HT-29 (cell line): ENCODE results near the gene PXDC1. TPM values are rescaled to one million over a fixed set of nuclear protein-coding genes. Genes with fewer than 3 reads are reported as not detected.
"Not testable (repeated sequence)": the region's sequence is repeated elsewhere in the genome, so short reads cannot be mapped to it uniquely, and the experiment has no call there.

Experiments used
- DNase-seq: peaks from one replicate; pipeline ENCODE4 v3.0.0-alpha.2; 2015; ENCODE audit warnings: low spot score
- total RNA-seq: library from RNA; depleted of rRNA; stranded (reverse); fragments of >200 nt; shearing (Covaris generic); gene quantifications from 2 replicates; pipeline ENCODE4 v1.2.3, GENCODE V29; 2014

Gene PXDC1
- total RNA-seq, 1 experiment from 2014 or later = 44.4 TPM

DNA sequence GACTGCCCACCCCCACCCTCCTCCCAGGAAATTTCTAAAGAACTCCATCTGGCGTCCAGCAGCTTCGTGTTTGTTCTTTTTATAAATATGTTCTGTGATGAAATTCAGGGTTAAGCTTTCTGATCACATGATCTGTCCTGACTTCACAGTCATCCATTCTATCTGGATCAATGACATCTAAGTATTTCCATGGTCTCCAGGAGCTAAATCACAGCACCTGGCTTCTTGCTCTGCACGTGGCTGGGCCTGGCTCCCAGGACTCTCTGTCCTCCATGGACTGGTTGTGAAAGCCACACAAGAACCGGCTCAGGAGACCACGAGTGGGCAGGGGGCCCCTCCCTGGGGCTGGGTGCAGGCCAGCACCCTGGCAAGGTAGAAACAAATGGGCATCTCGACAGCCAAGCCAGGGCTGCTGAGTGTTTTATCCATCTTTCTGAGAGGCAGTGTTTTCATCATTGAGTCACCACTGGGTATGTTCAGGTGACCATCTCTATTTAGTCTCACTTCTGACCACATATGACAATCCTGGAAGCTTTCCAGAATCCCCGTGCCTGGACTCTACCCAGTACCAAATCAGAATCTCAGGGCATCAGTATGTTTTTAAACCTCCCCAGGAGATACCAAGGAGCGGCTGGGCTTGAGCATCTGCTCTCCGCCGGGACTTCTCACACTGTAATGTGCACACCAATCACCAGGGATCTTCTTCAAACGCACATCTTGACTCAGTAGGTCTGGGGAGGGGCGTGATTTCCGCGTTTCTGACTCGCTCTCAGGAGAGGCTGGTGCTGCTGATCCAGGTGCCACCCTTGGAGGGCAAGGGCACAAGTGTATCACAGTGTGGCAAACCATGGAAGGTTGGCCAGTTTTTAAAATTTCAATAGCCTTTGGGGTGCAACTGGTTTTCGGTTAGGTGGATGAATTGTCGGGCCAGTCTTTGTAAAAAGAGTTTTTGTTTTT lies 31.6 kb upstream of the PXDC1 start:
- DNase-seq = no peak

DNA sequence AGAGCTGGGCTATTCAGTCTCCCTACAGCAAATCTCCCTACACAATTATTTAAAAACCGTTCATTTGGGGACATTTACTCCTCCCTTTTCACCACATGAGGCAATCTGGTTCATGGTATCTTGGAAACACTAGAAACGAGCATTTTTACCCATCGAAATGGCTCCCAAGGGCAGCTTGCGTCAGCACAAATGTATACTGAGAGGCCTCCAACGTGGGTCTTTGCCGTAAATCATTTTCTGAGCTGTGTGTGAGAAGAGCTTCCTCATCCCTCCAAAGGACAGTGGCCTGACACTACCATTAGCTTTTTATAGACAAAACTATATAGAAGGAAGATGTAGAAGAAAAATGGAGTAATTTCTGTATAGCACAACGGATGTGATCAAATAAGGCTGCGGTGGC lies 30.0 kb upstream of the PXDC1 start:
- DNase-seq = no peak

DNA sequence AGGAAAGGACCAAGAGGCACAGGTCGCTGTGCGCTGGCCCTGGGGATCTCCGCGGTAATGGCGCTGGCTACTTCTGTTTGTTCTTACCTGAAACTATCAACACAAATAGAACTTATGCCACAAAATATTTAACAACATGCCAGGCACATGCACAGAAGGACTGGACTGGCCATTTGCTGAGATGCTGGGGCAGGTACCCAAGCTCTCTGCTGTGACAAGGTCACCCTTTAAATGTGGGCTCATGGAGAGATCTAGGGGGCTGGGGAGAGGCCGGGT lies 28.0 kb upstream of the PXDC1 start:
- no peak for DNase-seq

DNA sequence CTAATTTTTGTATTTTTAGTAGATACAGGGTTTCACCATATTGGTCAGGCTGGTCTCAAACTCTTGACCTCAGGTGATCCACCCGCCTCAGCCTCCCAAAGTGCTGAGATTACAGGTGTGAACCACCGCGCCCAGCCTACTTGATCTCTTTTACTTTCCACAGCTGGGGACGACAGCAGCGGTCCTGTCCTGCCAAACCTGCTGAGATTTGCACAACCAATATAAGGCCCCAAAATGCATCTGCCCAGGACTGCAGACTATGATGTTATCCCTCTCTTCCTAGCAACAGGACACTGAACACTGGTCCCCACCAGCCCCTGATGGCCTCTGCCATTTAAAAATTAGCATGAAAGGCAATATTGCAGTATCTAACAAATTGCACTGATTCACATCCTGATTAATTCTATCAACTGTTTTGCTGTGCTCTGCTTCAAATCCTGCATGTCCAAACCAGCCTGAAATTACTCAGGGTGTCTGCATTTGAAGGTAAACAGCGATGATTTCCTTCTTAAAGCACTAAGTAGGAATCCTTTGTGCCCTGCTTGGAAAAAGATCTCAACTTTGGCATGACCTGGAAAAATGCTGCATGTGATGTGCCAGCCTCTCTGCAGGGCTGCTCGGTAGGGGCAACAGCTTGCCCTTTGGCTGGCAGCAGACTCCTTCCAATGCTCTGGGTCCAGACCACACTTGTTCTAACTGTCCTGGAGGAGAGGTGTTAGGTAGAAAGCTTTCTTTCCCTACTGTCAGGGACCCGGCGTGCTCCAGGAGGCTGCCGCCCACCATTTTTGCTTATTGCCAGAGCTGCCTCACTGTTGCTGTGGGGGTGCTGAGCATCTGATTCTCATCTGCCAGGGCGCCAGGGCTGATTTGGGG lies 27.4 kb upstream of the PXDC1 start:
- DNase-seq = no peak

DNA sequence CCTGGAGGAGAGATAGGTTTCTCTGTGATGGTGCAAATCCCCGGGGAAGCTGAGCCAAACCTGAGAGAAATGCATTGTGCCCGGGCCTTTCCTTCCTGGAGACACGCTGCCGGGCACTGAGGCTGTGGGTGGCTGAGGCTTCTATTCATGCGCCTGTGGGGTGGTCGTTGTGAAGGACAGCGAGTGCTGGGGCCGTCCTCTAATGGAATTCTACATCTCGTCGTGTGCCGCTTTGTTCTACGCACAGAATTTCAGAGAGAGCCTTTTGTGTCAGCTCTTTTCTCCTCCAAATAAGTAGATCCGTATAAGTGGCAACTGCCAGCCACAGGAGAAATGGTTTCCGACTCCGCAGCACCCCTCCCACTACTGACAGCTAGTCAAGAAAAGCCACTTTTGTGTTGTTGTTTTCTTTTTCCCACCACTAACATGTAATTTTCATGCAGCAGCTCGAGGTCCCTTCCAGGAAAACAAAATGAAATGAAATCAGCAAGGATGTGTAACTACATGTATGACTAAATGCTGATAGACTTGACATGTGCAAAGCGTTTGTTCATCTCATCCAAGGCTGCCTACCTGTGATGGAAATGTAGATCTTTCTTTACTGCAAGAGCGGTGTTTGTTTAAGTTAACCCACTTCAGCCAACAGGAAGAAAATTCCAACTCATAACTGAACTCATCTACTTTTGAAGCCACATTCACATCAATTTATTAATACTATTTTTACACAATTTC lies 26.4 kb upstream of the PXDC1 start:
- DNase-seq = no peak

DNA sequence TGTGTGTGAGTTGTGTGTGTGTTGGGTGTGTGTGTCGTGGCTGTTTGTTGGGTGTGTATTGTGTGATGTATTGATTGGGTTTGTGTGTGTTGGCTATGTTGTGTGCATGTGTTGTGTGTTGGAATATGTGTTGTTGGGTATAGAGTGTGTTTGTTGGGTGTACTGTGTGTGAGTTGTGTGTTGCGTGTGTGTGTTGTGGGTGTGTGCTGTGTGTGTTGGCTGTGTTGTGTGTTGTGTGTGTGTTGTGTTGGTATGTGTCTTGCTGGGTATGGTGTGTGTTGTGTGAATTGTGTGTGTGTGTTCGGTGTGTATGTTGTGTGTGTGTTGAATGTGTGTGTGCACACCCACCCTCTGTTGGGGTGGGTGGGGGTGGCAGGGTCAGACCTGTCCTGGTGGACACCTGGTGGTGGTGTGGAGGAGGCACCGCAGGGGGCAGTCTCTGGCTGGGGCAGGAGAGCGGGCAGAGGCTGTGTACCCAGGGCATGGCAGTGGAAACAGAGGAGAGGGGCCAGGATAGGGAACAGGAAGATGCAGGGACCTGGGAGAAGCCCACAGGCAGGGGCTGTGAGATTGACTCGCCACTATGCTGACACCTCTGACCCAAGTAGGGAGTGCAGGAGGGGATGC lies 25.5 kb upstream of the PXDC1 start:
- no peak for DNase-seq

DNA sequence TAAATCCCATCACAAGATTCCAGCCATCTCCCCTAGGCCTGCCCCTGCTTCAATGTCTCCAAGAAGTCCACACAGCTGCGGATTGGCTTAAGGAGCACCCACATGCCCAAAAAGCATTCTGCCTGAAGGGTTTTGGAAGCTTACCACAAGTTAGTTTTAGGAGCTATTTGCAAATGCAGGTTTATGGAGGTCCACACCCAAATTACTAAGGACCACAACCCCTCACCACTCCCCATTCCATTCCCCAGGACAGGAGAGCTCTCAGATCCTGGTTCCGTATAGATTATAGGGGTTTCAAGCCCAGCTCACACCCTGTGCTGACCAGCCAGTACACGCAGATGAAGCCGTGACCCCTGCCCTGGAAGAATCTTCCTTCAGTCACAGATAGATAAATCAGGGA lies 24.3 kb upstream of the PXDC1 start:
- no peak for DNase-seq

DNA sequence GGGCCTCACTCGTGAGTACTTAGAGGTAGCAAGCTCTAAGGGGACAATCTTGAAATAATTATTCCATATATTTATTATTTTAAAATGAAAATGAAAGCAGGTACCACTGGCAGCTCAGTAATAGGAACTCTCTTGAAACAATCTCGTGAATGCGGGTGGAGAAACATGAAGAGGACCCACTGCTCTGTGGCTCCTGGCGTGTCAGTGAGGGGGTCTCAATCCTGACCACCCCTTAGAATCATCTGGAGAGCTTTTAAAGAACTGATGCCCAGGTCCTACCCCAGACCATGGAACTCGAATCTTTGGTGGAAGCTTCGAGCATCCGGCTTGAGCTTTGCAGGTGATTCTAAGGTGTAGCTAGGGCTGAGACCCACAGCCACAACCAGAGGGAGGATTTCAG lies 23.9 kb upstream of the PXDC1 start:
- no peak for DNase-seq

DNA sequence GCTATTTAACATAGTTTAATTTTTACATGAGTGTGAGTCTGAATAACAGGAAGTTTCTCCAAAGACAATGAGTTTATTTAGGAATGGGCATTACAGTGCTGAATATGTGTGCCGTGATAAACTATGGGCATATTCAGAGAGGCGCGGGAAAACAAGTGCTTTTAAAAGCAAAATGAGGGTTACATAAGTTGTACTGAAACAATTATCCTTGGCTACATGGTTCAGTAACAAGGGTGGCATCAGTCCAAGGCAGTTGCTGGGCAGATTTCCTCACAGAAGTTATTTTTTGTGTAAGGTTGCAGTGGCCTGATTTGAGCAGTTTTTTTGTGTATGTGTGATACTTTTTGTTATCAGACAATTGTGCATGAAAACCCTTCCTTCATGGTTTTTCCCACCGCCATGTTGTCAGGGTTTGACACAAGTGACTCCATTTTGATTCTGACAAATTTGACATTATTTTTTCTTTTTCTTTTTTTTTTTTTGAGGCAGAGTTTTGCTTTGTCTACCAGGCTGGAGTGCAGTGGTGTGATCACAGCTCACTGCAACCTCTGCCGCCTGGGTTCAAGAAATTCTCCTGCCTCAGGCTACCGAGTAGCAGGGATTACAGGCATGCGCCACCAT lies 22.3 kb upstream of the PXDC1 start:
- DNase-seq = no peak

DNA sequence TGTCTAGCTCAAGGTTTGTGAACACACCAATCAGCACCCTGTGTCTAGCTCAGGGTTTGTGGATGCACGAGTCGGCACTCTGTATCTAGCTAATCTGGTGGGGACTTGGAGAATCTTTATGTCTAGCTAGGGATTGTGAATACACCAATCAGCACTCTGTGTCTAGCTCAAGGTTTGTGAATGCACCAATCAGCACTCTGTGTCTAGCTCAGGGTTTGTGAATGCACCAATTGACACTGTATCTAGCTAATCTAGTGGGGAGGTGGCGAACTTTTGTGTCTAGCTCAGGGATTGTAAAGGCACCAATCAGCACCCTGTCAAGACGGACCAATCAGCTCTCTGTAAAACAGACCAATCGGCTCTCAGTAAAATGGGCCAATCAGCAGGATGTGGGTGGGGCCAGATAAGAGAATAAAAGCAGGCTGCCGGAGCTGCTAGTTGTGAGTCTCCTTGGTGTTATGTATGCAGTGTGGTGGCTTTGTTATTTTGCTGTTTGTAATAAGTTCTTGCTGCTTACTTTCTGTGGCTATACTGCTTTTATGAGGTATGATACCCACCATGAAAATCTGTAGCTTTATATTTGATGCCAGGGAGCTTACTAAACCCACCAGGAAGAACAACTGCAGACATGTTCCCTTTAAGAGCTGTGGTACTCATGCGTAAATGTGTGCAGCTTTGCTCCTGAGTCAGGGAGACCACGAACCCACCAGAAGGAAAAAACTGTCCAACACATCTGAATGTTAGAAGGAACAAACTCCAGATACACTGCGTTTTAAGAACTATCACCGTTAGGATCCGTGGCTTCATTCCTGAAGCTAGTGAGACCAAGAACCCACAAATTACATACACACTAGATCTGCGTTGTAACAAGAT lies 20.9 kb upstream of the PXDC1 start:
- not testable (repeated sequence) for DNase-seq

DNA sequence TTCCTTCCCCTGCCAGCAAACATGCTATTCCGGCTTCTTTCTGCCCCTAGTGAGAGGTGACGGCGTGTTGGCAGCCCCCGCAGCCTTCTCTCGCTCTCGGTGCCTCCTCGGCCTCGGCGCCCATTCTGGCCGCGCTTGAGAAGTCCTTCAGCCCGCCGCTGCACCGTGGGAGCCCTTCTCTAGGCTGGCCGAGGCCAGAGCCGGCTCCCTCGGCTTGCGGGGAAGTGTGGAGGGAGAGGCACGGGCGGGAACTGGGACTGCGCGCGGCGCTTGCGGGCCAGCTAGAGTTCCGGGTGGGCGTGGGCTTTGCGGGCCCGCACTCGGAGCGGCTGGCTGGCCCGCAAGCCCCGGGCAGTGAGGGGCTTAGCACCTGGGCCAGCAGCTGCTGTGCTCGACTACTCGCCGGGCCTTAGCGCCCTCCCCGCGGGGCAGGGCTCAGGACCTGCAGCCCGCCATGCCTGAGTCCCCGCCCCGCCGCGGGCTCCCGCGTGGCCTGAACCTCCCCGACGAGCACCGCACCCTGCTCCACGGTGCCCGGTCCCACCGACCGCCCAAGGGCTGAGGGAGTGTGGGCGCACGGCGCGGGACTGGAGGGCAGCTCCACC lies 20.0 kb upstream of the PXDC1 start:
- DNase-seq = no peak

DNA sequence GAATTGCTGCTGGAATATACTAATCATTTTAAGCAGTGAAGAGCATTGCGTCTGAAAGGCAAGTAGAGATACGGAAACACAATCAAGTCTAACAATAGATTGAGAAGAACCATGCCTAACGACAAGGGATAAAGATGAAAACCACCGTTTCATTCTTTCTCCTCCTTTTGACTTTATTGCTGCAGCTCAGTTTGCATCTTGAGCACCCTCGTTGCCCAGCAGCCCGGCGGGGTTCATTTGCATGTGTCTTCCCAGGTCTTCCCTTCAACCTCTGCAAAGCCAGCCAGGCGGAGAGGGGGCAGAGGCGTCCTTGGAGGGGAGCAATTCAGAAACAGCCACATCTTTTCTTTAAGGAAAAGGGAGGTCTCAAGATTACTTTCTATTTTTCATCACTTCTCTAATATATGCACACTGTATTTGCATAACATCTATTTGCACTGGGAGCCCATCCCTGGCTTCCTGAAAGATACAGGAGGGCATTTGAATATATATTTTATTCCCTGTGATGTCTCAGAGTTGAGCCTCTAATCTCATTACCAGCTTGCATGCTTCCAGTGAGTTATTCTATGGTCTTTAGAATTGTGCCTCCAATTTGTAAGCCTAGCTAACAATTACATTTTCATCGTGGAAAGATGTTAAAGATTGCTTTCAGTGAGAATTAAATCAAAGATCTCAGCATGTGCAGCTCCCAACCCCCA lies 18.7 kb upstream of the PXDC1 start:
- no peak for DNase-seq

DNA sequence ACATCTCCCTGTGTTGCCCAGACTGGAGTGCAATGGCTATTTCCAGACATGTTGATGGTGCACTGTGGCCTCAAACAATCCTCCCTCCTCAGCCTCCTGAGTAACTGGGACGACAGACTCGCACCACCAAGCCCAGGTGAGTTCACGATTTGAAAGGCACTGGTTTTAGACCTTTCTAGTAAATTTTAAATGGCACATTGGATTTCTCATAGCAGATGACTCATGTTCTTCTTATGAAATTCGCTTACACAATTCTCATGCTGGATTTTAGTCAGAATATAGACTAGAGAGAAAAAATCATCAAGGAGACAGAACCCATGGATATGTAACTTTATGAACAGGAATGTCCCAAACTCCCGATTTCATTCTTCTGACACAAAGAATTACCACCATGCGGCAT lies 18.1 kb upstream of the PXDC1 start:
- no peak for DNase-seq

DNA sequence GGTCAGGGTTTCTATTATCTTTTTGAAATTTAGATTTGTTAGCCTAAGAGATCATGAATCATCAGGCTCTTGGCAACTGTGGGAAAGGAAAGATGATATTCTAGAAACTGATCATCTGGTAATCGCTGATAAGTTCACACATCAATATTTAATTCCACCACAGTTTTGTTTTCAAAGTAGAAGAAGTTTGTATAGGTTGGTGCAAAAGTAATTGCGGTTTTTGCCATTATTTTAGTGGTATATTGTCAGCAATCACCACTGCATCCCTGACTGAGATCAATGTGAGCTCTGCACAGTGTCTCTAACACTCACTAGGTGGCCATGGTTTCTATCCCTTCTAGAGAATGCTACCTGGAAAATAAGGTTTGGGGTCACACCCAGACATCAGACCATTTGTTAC lies 17.0 kb upstream of the PXDC1 start:
- no peak for DNase-seq

DNA sequence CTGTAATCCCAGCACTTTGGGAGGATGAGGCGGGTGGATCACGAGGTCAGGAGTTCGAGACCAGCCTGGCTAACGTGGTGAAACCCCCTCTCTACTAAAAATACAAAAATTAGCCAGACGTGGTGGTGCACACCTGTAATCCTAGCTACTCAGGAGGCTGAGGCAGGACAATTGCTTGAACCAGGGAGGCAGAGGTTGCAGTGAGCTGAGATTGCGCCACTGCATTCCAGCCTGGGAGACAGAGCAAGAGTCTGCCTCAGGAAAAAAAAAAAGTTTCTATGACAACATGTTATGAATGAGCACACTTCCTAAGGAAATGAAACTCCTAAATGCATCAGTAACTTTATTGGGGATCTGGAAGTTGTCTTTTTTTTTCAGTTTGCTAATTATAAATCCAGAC lies 16.0 kb upstream of the PXDC1 start:
- not testable (repeated sequence) for DNase-seq

DNA sequence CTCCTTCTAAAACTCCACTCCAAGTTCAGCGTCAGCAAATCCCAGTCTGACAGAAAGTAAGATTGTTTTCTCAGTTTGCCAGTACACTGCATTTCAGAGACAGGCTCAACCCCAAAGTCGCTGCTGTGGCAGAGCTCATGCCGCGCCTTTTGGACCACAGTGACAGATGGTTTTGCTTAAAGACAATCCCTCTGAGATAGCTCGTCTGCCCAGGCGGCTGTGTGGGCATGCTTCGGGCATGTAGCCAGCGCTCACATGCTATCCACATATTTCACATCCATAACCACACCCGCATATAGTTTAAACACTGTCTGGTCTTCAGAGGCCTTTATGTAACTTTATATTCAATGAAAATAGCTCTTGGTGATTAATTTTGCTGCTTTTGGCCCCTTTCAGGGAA lies 14.7 kb upstream of the PXDC1 start:
- DNase-seq = no peak

DNA sequence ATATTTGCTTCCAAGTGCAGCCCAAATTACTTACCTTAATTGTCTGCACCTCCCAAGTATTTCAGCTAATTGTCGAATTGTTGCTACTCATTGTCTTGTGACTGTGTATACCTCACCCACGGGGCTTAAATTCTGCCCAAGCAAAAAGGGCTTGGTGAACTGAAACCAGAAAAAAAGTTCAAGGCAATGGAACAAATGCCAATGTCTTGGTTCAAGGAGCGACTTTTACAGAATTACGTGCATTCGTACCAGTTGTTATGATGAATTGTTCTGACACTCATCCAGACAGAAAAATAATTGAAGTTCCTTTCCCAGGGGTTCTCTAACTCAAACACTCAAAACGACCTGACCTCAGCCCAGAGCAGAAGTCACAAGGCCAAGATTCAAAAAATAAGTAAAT lies 13.9 kb upstream of the PXDC1 start:
- DNase-seq = no peak

DNA sequence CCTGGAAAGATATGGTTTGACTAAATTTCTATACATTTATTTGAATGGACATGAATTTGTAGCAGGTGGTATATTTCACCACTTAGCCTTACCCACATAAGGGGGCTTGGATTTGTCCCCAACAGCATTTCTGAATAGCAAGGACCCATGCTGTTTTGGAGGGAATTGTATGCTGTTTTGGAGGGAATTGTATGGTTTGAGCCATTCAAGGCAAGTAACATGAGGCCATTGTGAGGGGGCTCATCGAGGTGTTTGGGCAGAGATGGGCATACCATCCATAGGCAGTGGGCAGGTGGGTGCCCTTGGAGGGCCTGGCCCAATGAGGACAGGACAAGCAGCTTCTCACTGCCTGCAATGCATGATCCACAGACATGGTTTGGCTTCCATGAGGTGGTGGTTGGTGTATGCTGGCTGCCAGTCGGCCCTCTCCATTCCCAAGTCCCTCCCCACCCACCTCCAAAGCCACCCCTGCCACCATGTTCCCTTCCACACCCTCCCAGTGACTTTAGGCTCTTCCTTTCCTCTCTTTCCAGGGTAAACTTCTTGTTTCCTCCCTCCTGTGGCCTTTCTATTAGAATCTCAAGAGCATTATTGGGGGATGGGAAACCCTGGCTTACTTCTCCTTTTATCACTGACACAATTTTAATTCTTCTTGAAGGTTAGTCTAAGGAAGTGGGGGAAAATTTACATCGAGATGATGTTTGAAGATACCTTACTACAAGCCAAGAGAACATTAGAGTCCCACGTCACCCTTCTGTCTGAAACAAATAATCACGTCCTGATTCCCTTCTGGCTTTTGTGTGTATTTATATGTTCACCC lies 13.2 kb upstream of the PXDC1 start:
- DNase-seq = no peak
